Measurements from ENCODE around the gene CDH13.

CDH13 gene

GRCh38 chr16:83439412-83439811, 812.6 kb downstream of the CDH13 start:
- Histone ChIP-seq H4K12ac (ENCODE audit: low read depth, low read length) (no peak overlapping the region), H3K14ac (ENCODE audit: low read length) (no peak overlapping the region), H3K23ac (ENCODE audit: low read length) (no peak overlapping the region), H3K79me1 (ENCODE audit: low read length) (no peaks in the 10 kb centered on the region), H2BK12ac (ENCODE audit: low read length) (no peak overlapping the region), H3K27me3 (ENCODE audit: insufficient read depth, low read length) (no peaks in the 10 kb centered on the region), H2BK5ac (ENCODE audit: low read depth, low read length, poor library complexity) (no peak overlapping the region), H4K91ac (ENCODE audit: low read depth, low read length) (no peak overlapping the region), H3K79me2 (ENCODE audit: control insufficient read depth, insufficient read depth, low read length, poor library complexity) (no peaks in the 10 kb centered on the region), H2AFZ (ENCODE audit: insufficient read depth, low read length, poor library complexity) (no peak overlapping the region), H3K4me3 (ENCODE audit: low read depth, low read length) (no peak overlapping the region), H3K9me3 (ENCODE audit: insufficient read depth, low read depth, low read length) (no peaks in the 10 kb centered on the region), H3K36me3 (ENCODE audit: control insufficient read depth in 1 of 2, insufficient read depth in 2 of 2, low read length in 2 of 2) (no peaks in the 10 kb centered on the region), H4K8ac (ENCODE audit: low read depth, low read length) (no peak overlapping the region), H3K18ac (ENCODE audit: low read length) (no peak overlapping the region), H3K4me1 (ENCODE audit: control insufficient read depth in 1 of 2, insufficient read depth in 2 of 2, low read length in 2 of 2) (no peaks in the 10 kb centered on the region), H3K4ac (ENCODE audit: low read depth, low read length) (no peak overlapping the region), H2AK5ac (ENCODE audit: low read length) (no peak overlapping the region), H3K27ac (ENCODE audit: low read depth, low read length) (no peak overlapping the region), H3K9ac (ENCODE audit: low read length) (no peak overlapping the region), H2BK120ac (ENCODE audit: insufficient read depth, low read length, poor library complexity) (no peak overlapping the region), H3K4me2 (ENCODE audit: low read length) (no peak overlapping the region)
- DNase-seq = no peak
- WGBS (ENCODE audit: extremely low coverage, insufficient coverage, insufficient read length) = no CpG with 5 or more reads among the region's 6 CpGs

- Histone ChIP-seq H3K4me2 (ENCODE audit: low read length) (no peak overlapping the region), H3K9me3 (ENCODE audit: insufficient read depth, low read depth, low read length) (no peaks in the 10 kb centered on the region), H3K4ac (ENCODE audit: low read depth, low read length) (no peak overlapping the region), H3K4me3 (ENCODE audit: low read depth, low read length) (no peak overlapping the region), H3K79me1 (ENCODE audit: low read length) (no peaks in the 10 kb centered on the region), H2AK5ac (ENCODE audit: low read length) (no peak overlapping the region), H3K23ac (ENCODE audit: low read length) (no peak overlapping the region), H3K27ac (ENCODE audit: low read depth, low read length) (no peak overlapping the region), H2AFZ (ENCODE audit: insufficient read depth, low read length, poor library complexity) (no peak overlapping the region), H4K12ac (ENCODE audit: low read depth, low read length) (no peak overlapping the region), H4K91ac (ENCODE audit: low read depth, low read length) (no peak overlapping the region), H2BK5ac (ENCODE audit: low read depth, low read length, poor library complexity) (no peak overlapping the region), H3K4me1 (ENCODE audit: control insufficient read depth in 1 of 2, insufficient read depth in 2 of 2, low read length in 2 of 2) (no peaks in the 10 kb centered on the region), H3K9ac (ENCODE audit: low read length) (no peak overlapping the region), H3K27me3 (ENCODE audit: insufficient read depth, low read length) (no peaks in the 10 kb centered on the region), H2BK12ac (ENCODE audit: low read length) (no peak overlapping the region), H3K36me3 (ENCODE audit: control insufficient read depth in 1 of 2, insufficient read depth in 2 of 2, low read length in 2 of 2) (no peaks in the 10 kb centered on the region), H3K14ac (ENCODE audit: low read length) (no peak overlapping the region), H3K18ac (ENCODE audit: low read length) (no peak overlapping the region), H3K79me2 (ENCODE audit: control insufficient read depth, insufficient read depth, low read length, poor library complexity) (no peaks in the 10 kb centered on the region), H2BK120ac (ENCODE audit: insufficient read depth, low read length, poor library complexity) (no peak overlapping the region), H4K8ac (ENCODE audit: low read depth, low read length) (no peak overlapping the region)
- WGBS (ENCODE audit: extremely low coverage, insufficient coverage, insufficient read length) = no CpG with 5 or more reads among the region's 4 CpGs
- DNase-seq = no peak
Measured at GRCh38 chr16:83441517-83441916, 814.7 kb downstream of the CDH13 start.

- Histone ChIP-seq H4K8ac (ENCODE audit: low read depth, low read length) (no peak overlapping the region), H2AFZ (ENCODE audit: insufficient read depth, low read length, poor library complexity) (no peak overlapping the region), H3K18ac (ENCODE audit: low read length) (no peak overlapping the region), H2BK5ac (ENCODE audit: low read depth, low read length, poor library complexity) (no peak overlapping the region), H4K91ac (ENCODE audit: low read depth, low read length) (no peak overlapping the region), H3K79me2 (ENCODE audit: control insufficient read depth, insufficient read depth, low read length, poor library complexity) (no peaks in the 10 kb centered on the region), H4K12ac (ENCODE audit: low read depth, low read length) (no peak overlapping the region), H3K36me3 (ENCODE audit: control insufficient read depth in 1 of 2, insufficient read depth in 2 of 2, low read length in 2 of 2) (no peaks in the 10 kb centered on the region), H2AK5ac (ENCODE audit: low read length) (no peak overlapping the region), H3K4me1 (ENCODE audit: control insufficient read depth in 1 of 2, insufficient read depth in 2 of 2, low read length in 2 of 2) (no peaks in the 10 kb centered on the region), H3K79me1 (ENCODE audit: low read length) (no peaks in the 10 kb centered on the region), H3K4ac (ENCODE audit: low read depth, low read length) (no peak overlapping the region), H3K23ac (ENCODE audit: low read length) (no peak overlapping the region), H3K9me3 (ENCODE audit: insufficient read depth, low read depth, low read length) (no peaks in the 10 kb centered on the region), H3K14ac (ENCODE audit: low read length) (no peak overlapping the region), H3K9ac (ENCODE audit: low read length) (no peak overlapping the region), H3K4me3 (ENCODE audit: low read depth, low read length) (no peak overlapping the region), H2BK12ac (ENCODE audit: low read length) (no peak overlapping the region), H3K4me2 (ENCODE audit: low read length) (no peak overlapping the region), H3K27ac (ENCODE audit: low read depth, low read length) (no peak overlapping the region), H2BK120ac (ENCODE audit: insufficient read depth, low read length, poor library complexity) (no peak overlapping the region), H3K27me3 (ENCODE audit: insufficient read depth, low read length) (no peaks in the 10 kb centered on the region)
- no CpG with 5 or more reads among the region's 3 CpGs for WGBS (ENCODE audit: extremely low coverage, insufficient coverage, insufficient read length)
- no peak for DNase-seq
Measured at GRCh38 chr16:83443972-83444371, 817.2 kb downstream of the CDH13 start.

- Histone ChIP-seq H3K14ac (ENCODE audit: low read length) (no peak overlapping the region), H3K9me3 (ENCODE audit: insufficient read depth, low read depth, low read length) (no peaks in the 10 kb centered on the region), H3K27ac (ENCODE audit: low read depth, low read length) (no peak overlapping the region), H3K23ac (ENCODE audit: low read length) (no peak overlapping the region), H3K36me3 (ENCODE audit: control insufficient read depth in 1 of 2, insufficient read depth in 2 of 2, low read length in 2 of 2) (no peaks in the 10 kb centered on the region), H3K79me2 (ENCODE audit: control insufficient read depth, insufficient read depth, low read length, poor library complexity) (no peaks in the 10 kb centered on the region), H4K8ac (ENCODE audit: low read depth, low read length) (no peak overlapping the region), H3K27me3 (ENCODE audit: insufficient read depth, low read length) (no peaks in the 10 kb centered on the region), H4K91ac (ENCODE audit: low read depth, low read length) (no peak overlapping the region), H2BK120ac (ENCODE audit: insufficient read depth, low read length, poor library complexity) (no peak overlapping the region), H3K4me1 (ENCODE audit: control insufficient read depth in 1 of 2, insufficient read depth in 2 of 2, low read length in 2 of 2) (no peaks in the 10 kb centered on the region), H4K12ac (ENCODE audit: low read depth, low read length) (no peak overlapping the region), H3K4me3 (ENCODE audit: low read depth, low read length) (no peak overlapping the region), H3K18ac (ENCODE audit: low read length) (no peak overlapping the region), H2BK5ac (ENCODE audit: low read depth, low read length, poor library complexity) (no peak overlapping the region), H3K4me2 (ENCODE audit: low read length) (no peak overlapping the region), H3K79me1 (ENCODE audit: low read length) (no peaks in the 10 kb centered on the region), H2AFZ (ENCODE audit: insufficient read depth, low read length, poor library complexity) (no peak overlapping the region), H3K4ac (ENCODE audit: low read depth, low read length) (no peak overlapping the region), H2AK5ac (ENCODE audit: low read length) (no peak overlapping the region), H2BK12ac (ENCODE audit: low read length) (no peak overlapping the region), H3K9ac (ENCODE audit: low read length) (no peak overlapping the region)
- no CpG with 5 or more reads among the region's 2 CpGs for WGBS (ENCODE audit: extremely low coverage, insufficient coverage, insufficient read length)
- DNase-seq = no peak
Measured at GRCh38 chr16:83447560-83447959, 820.8 kb downstream of the CDH13 start.

All from trophoblast cell (in vitro differentiated cells and primary cell).